ENCODE measurements around the gene PLA2G2C. TPM values are rescaled to one million over a fixed set of nuclear protein-coding genes. Genes with fewer than 3 reads are reported as not detected.

The PLA2G2C gene
- total RNA-seq, 2 donors from 2014 or later = 0.27 TPM; not detected in 1

- Histone ChIP-seq H3K27me3 (no peaks in the 10 kb centered on the region), H3K36me3 (no peaks in the 10 kb centered on the region)
These were observed 19.2 kb downstream of the PLA2G2C start for GRCh38 chr1:20167126-20167525.

GRCh38 chr1:20166051-20166450 is 20.3 kb downstream of the PLA2G2C start:
- Histone ChIP-seq H3K4me3 (no peak overlapping the region), H3K27me3 (no peaks in the 10 kb centered on the region), H3K36me3 (no peaks in the 10 kb centered on the region), H3K9me3 (no peaks in the 10 kb centered on the region), H3K4me1 (no peaks in the 10 kb centered on the region), H3K9ac (ENCODE audit: low read depth in 2 of 2, low read length in 2 of 2) (no peak overlapping the region), H3K27ac (no peak overlapping the region)
- intact Hi-C loops (cut with DNase I) = no loop called here
- no peak for TF ChIP-seq CTCF (IDR thresholded peaks at IDR 0.05)
- no peak for DNase-seq

More at GRCh38 chr1:20167126-20167525, 19.2 kb downstream of the PLA2G2C start:
- no peaks in the 10 kb centered on the region for H3K4me1 ChIP-seq
- intact Hi-C loops (cut with DNase I) = no loop called here
- TF ChIP-seq CTCF (IDR thresholded peaks at IDR 0.05) = no peak
- H3K4me3 ChIP-seq = no peak overlapping the region
- H3K9me3 ChIP-seq = no peaks in the 10 kb centered on the region
- H3K27ac ChIP-seq = no peak overlapping the region
- no peak overlapping the region for H3K9ac ChIP-seq (ENCODE audit: low read depth in 2 of 2, low read length in 2 of 2)
- DNase-seq = no peak

DNA sequence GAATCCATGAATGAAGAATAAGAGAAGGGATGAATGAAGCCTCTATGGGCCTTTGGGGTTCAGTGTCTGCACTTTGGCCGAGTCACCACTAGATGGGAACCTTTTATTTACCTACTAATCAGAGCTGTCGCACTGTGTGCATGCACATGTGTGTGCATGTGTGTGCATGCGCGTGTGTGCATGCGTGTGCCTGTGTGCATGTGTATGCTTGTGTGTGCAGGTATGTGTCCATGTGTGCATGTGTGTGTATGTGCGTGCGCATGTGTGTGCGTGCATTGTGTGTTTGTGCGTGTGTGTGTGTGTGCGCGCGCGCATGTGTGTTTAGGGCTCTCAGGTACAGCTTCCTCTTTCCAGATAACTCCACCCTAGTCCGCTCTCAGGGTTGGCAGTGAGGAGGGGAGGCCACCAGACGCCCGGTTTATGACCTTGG is 20.8 kb downstream of the PLA2G2C start:
- Histone ChIP-seq H3K27ac (no peak overlapping the region), H3K9me3 (no peaks in the 10 kb centered on the region), H3K9ac (ENCODE audit: low read depth in 2 of 2, low read length in 2 of 2) (no peak overlapping the region), H3K27me3 (no peaks in the 10 kb centered on the region), H3K4me1 (no peaks in the 10 kb centered on the region), H3K36me3 (no peaks in the 10 kb centered on the region), H3K4me3 (no peak overlapping the region)
- no peak for TF ChIP-seq CTCF (IDR thresholded peaks at IDR 0.05)
- DNase-seq = no peak
- intact Hi-C loops (cut with DNase I) = no loop called here

GRCh38 chr1:20164694-20165202 is 21.6 kb downstream of the PLA2G2C start:
- TF ChIP-seq CTCF (IDR thresholded peaks at IDR 0.05) = no peak
- Histone ChIP-seq H3K9me3 (no peaks in the 10 kb centered on the region), H3K27ac (no peak overlapping the region), H3K27me3 (no peaks in the 10 kb centered on the region), H3K4me1 (no peaks in the 10 kb centered on the region), H3K9ac (ENCODE audit: low read depth in 2 of 2, low read length in 2 of 2) (no peak overlapping the region), H3K4me3 (no peak overlapping the region), H3K36me3 (no peaks in the 10 kb centered on the region)
- intact Hi-C loops (cut with DNase I) = no loop called here
- DNase-seq = no peak

- no peaks in the 10 kb centered on the region for H3K9me3 ChIP-seq
- no peaks in the 10 kb centered on the region for H3K36me3 ChIP-seq
- H3K27ac ChIP-seq = no peak overlapping the region
- no peak overlapping the region for H3K9ac ChIP-seq (ENCODE audit: low read depth in 2 of 2, low read length in 2 of 2)
- H3K4me1 ChIP-seq = no peaks in the 10 kb centered on the region
- DNase-seq = no peak
- H3K4me3 ChIP-seq = no peak overlapping the region
- intact Hi-C loops (cut with DNase I) = no loop called here
- no peaks in the 10 kb centered on the region for H3K27me3 ChIP-seq
- no peak for TF ChIP-seq CTCF (IDR thresholded peaks at IDR 0.05)
These were observed 26.3 kb downstream of the PLA2G2C start for GRCh38 chr1:20160034-20160433.

Data from colonic mucosa (tissue), 4 donors.